ENCODE results near the gene DNAJC16.
"Not testable (repeated sequence)": the region's sequence is repeated elsewhere in the genome, so short reads cannot be mapped to it uniquely, and the experiment has no call there.

The DNAJC16 gene

GRCh38 chr1:15507278-15507677 is 19.4 kb upstream of the DNAJC16 start:
- DNase-seq (ENCODE audit: low read depth, low spot score), result no peak

DNA sequence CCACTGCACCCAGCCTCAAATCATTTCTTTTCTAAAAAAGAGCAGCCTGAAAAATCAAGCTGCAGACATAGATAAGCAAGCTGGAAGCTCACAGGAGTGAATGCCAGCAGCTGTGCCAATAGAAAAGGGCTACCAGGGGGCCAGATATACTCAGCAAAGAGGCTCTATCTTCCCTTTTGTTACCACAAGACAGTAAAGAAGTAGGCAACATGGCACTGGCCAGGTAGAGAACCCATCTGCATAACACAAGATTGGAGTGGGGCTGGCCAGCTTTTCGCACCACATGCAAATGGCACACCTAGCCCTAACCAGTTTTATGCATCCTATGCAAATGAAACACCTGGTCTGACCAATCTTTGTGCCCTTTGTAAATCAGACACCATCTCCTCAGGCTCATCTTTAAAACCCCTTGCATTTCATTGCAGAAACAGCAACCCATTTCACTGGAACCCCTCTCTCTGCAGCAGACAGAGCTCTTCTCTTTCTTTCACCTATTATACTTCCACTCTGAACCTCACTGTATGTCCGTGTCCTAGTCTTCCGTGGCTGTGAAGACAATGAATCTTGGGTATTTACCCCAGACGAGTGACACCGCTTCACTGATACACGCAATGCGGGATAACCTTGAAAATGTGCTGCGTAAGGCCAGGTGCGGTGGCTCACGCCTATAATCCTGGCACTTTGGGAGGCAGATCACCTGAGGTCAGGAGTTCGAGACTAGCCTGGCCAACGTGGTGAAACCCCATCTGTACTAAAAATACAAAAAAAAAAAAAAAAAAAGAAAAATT is 17.8 kb upstream of the DNAJC16 start:
- no peak for DNase-seq (ENCODE audit: low read depth, low spot score)

GRCh38 chr1:15509586-15509985 is 17.1 kb upstream of the DNAJC16 start:
- DNase-seq (ENCODE audit: low read depth, low spot score), result no peak

GRCh38 chr1:15510611-15511405 is 15.8 kb upstream of the DNAJC16 start:
- no peak for DNase-seq (ENCODE audit: low read depth, low spot score)

GRCh38 chr1:15513192-15513591 is 13.5 kb upstream of the DNAJC16 start:
- DNase-seq (ENCODE audit: low read depth, low spot score), result no peak

- DNase-seq (ENCODE audit: low read depth, low spot score), result no peak
Observed at GRCh38 chr1:15513919-15514318, 12.7 kb upstream of the DNAJC16 start.

GRCh38 chr1:15514557-15514956 is 12.1 kb upstream of the DNAJC16 start:
- DNase-seq (ENCODE audit: low read depth, low spot score), result not testable (repeated sequence)

DNA sequence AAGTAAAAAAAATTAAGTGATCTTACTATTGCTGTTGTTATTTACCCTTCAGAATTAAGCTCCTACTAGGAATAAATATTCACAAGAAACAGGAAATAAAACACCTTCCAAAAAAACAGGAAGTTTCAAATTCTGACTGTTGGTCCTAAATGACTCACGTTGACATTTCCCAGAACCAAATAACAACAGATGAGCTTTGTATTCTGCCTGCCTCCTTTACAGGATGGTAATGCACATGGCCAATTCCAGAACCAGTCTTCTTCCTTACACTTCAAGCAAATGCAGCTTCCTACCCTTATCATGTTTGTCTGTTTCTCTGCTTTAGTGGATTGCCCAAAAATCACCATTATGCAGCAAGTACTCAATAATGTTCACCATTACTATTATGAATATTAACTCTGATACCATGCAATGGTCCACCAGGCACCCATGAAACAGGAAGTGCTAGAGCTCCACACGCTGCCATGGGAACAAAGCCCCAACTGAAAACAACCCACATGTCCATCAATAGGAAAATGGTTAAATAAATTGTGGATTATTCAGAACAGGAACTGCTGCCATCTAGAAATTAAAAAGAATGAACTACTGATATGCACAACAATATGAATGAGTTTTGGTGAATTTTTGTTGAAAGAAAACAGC is 11.5 kb upstream of the DNAJC16 start:
- DNase-seq (ENCODE audit: low read depth, low spot score), result no peak

DNA sequence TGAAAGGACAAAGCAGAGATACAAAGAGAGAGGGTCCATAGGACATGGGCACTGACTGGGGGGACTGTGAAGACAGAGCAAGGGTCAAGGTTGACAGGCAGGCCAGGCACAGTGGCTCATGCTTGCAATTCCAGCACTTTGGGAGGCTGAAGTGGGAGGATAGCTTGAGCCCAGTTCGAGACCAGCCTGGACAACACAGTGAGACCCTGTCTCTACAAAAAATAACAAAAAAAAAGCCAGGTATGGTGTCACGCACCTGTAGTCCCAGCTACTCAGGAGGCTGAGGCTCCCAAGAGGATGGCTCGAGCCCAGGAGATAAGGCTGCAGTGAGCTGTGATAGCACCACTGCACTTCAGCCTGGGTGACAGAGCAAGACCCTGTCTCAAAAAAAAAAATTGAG is 7.0 kb upstream of the DNAJC16 start:
- no peak for DNase-seq (ENCODE audit: low read depth, low spot score)

- DNase-seq (ENCODE audit: low read depth, low spot score), result not testable (repeated sequence)
Observed at GRCh38 chr1:15521206-15521906, 5.3 kb upstream of the DNAJC16 start.

DNA sequence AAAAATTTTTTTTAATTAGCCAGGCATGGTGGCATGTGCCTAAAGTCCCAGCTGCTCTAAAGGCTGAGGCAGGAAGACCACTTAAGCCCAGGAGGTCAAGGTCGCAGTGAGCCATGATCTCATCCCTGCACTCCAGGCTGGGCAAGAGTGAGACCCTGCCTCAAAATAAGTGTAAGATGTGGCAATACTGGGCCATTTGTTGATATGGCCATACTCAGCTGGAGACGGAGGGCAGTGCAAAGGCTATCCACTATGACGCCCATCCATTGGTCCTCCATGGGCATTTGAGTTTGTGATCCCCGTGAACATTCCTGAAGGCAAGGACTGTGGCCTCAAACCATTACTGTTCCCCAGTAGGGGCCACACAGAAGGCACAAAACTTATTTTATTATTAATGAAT is 4.1 kb upstream of the DNAJC16 start:
- no peak for DNase-seq (ENCODE audit: low read depth, low spot score)

DNA sequence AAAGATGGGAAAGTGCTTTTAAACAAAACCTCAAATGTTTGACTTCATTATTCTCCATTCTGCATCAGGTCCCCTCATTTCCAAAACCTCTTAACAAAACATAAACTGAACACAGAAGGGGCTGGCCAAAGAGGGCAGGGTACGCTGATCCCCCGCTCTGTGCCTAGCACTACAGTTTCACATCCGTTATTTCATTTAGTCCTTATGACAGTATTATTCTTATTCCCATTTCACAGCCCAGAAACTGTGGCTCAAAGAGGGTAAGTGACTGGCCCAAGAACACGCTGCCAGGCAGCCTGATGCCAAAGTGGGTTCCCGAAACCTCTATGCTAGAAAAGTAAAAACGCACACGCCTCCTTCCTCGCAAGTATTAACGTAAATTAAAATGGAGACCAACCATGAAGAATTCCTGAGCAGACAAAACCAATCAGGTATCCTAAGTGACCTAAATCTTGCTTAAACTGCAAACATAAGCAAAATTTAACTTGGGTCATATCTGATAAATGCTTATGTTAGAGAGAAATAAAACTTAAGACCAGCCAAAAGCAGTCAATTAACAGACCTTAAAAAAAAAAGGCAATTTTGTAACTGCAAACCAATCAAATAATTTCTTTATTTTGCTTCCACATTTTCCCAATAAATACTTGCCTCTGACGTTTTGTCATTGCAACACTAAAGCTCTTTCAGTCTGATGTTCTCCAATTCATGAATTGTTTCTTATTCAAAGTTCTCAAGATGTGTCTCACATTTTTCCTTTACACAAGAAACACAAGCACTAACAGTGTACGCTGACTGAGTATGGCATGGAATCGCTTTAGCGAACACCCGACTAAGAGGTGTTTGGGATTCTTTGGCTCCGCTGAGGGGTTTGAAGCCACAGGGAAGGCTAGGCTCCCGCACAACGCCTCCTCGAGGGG is 3.3 kb upstream of the DNAJC16 start:
- no peak for DNase-seq (ENCODE audit: low read depth, low spot score)

- no peak for DNase-seq (ENCODE audit: low read depth, low spot score)
Observed at GRCh38 chr1:15524021-15524282, 2.7 kb upstream of the DNAJC16 start, which contains the start of gene CASP9. TSS of gene CASP9 (minus strand) at chr1:15524215. CDS start at chr1:15524200, 15 bp downstream.

DNA sequence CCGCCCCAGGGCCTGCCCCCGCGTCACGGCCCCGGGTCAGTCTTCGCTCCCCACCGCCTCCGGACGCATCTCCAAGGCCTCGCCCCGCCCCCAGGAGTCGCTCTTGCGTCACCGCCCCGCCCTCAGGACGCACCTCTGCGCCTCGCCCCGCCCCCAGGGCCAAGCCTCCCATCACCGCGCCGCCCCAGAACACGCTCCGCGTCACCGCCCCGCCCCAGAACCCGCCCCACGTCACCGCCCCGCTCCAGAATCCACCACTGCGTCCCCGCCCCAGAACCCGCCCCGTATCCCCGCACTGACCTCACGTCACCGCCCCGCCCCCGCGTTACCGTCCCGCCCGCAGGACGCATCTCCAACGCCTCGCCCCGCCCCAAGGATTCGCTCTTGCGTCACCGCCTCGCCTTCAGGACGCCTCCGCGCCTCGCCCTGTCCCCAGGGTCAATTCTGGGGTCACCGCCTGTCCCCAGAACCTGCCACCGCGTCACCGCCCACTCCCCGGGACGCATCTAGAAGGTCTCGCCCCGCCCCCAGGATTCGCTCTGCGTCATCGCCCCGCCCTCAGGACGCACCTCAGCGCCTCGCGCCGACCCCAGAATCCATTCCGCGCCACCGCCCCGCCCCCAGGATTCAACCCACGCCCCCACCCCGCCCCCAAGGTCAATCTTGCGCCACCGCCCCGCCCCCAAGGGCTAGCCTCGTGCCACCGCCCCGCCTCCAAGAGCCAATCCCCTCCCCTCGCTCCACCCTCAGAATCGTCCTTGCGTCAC is 2.2 kb upstream of the DNAJC16 start:
- peak; percentile 99 for DNase-seq (ENCODE audit: low read depth, low spot score)

- no peak for DNase-seq (ENCODE audit: low read depth, low spot score)
Observed at GRCh38 chr1:15525050-15526020, 1.3 kb upstream of the DNAJC16 start.

DNA sequence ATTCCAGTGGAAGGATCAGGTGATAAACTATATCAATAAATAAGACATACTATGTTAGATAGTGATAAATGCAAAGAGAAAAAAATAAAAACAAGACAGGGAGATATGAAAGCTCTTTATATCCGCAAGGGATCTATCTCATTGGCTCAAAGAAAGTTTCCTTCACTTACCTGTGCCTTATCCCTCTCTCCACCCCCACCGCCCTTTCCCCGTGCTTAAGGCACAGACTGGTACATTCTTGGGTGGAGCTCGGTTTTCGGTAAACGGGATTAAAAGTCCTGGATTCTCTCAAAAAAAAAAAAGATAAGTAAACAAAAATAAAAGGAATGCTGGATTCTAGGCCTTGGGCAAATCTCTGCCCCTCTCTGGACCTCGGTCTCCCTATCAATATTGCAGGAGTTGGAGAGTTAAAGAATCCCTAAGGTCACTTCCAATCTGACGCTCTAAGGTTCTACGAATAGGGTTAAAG is 593 bp upstream of the DNAJC16 start:
- no peak for DNase-seq (ENCODE audit: low read depth, low spot score)

DNA sequence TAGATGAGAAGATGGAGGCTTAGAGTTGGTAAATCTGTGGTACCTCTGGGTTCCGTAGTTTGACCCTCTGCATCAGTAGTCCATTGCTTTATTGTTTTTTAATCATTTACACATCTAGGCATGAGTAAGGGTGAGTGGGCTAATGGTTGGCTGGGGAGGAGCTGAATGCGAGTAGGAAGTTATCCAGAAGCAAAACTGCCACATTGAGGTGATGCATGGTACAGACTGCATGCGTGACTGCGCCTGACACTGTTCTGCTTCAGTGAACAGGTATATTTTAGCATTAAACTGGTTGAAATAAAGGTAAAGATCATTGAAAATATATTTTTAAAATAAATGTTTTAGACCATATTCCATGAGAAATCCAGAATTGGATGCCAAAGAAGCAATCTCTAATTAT is 4.4 kb downstream of the DNAJC16 start:
- no peak for DNase-seq (ENCODE audit: low read depth, low spot score)

DNA sequence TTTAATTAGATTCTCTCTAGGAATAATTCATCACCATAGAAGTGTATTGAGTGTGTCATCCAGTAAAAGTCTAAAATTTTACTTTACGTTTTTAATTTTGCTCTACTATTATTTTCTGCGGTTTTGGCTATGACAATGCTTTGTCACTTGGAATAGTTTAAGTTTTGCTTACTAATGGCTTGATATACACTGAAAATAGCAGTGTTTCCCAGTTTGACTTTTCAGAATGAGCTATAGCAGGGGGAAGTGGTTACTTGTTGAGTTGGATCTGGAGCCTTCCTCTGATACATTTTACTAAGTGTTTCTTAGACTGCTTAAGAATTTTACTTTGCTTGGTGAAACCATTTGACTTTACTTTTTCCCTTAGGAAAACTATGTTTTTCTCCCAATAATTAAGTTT is 5.0 kb downstream of the DNAJC16 start:
- DNase-seq (ENCODE audit: low read depth, low spot score), result no peak

DNA sequence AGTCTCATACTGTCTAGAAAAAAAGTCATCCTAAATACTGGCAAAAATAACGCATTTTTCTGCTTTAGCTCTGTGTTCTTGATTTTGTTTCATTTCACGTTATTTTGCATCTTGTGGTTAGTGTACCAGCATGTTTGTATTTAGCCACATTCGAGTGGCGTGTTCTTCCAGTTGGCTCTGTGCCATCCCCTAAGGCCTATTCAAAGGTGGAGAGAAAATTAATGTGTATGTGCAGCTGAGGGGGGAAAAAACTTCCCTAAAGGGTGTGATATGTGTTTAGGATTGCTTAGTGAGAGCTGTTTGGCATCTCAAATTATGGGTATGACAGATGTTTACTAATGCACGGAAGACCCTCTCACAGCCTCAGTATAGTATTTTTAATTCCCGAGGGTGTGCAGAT is 12.1 kb downstream of the DNAJC16 start:
- DNase-seq (ENCODE audit: low read depth, low spot score), result no peak

Data from activated CD4-positive, CD25-positive, alpha-beta regulatory T cell treated with anti-CD3 and anti-CD28 coated beads, Interleukin-2, amount 50 U/mL, for 16 hours (primary cell).